ENCODE results near the gene CEP68.

DNA sequence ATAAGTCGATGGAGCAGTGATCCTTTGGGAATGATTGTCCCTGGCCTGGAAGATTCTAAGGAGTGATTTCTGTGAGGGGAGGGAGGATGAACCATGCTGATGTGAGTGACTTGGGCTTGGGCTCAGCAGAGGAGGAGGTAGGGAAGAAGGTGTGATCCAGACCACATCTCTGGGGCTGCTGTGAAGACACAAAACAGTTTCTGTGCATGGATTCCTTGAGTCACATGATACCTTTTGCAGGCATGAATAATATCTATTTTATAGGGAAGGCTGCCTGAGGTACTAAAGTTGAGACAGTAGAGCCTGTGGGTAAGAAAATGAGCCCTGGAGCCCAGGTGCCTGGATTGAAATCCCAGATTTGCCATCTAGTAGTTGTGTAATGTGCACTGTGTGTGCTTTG lies 37.2 kb upstream of the CEP68 start:
- TF ChIP-seq, protein P1, sequence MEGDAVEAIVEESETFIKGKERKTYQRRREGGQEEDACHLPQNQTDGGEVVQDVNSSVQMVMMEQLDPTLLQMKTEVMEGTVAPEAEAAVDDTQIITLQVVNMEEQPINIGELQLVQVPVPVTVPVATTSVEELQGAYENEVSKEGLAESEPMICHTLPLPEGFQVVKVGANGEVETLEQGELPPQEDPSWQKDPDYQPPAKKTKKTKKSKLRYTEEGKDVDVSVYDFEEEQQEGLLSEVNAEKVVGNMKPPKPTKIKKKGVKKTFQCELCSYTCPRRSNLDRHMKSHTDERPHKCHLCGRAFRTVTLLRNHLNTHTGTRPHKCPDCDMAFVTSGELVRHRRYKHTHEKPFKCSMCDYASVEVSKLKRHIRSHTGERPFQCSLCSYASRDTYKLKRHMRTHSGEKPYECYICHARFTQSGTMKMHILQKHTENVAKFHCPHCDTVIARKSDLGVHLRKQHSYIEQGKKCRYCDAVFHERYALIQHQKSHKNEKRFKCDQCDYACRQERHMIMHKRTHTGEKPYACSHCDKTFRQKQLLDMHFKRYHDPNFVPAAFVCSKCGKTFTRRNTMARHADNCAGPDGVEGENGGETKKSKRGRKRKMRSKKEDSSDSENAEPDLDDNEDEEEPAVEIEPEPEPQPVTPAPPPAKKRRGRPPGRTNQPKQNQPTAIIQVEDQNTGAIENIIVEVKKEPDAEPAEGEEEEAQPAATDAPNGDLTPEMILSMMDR (conservative IDR thresholded peaks at IDR 0.05 in 1 of 2, IDR thresholded peaks at IDR 0.05 in 1 of 2; ENCODE audit: low read depth in 1 of 2, low read length in 2 of 2): no peak
- TF ChIP-seq EZH2 (IDR thresholded peaks at IDR 0.05; ENCODE audit: low read length, missing control alignments): no peak
